ENCODE data around the gene RAP1GAP. TPM values are rescaled to one million over a fixed set of nuclear protein-coding genes. Genes with fewer than 3 reads are reported as not detected.
"Not testable (repeated sequence)": the region's sequence is repeated elsewhere in the genome, so short reads cannot be mapped to it uniquely, and the experiment has no call there.

Gene RAP1GAP
- polyA plus RNA-seq, 2 of the 4 experiments (the other 2 are of a cell fraction): 5.4 to 16.7 TPM

GRCh38 chr1:21631944-21632887 is 36.9 kb downstream of the RAP1GAP start:
- peak overlapping the region; percentile 64 to 83 for H3K27ac ChIP-seq
- WGBS (ENCODE audit: missing lambda C conversion rate): 24% methylated on average over 18 of the region's 19 CpGs
- H3K4me3 ChIP-seq: no peak overlapping the region
- DNase-seq (ENCODE audit: low read depth in 1 of 2, low spot score in 1 of 2): peak in 1 of 2 experiments; percentile 37
- no peak for FAIRE-seq
- TF ChIP-seq GATA3 (IDR thresholded peaks at IDR 0.05; ENCODE audit: borderline replicate concordance): peak; percentile 59
- no peak for TF ChIP-seq USF2 (IDR thresholded peaks at IDR 0.05)
- no peaks in the 10 kb centered on the region for H3K9me3 ChIP-seq
- peaks cover 58% of the 10 kb centered on the region for H3K4me1 ChIP-seq
- peak overlapping the region; percentile 58 for H3K4me2 ChIP-seq
- peak; percentile 14 to 39; a peak in 2 of 6 replicates for ATAC-seq
- CTCF ChIA-PET: interaction anchor here (0.8 to 1.5 kb wide), 2 partner anchors 27 to 262 kb away, joined by 3 read pairs; no protein-coding TSS in a partner anchor
- POLR2A ChIA-PET: no interaction called here

GRCh38 chr1:21631590-21631943 is 37.6 kb downstream of the RAP1GAP start:
- POLR2A ChIA-PET; DNase-seq (ENCODE audit: low read depth in 1 of 2, low spot score in 1 of 2); FAIRE-seq; H3K9me3 ChIP-seq; ATAC-seq; H3K4me3 ChIP-seq: not testable (repeated sequence)
- CTCF ChIA-PET: interaction anchor here (0.8 to 1.5 kb wide), 2 partner anchors 28 to 261 kb away, joined by 3 read pairs; no protein-coding TSS in a partner anchor
- H3K4me1 ChIP-seq: peaks cover 64% of the 10 kb centered on the region
- peak overlapping the region; percentile 64 to 83 for H3K27ac ChIP-seq
- whole genome bisulfite sequencing (ENCODE audit: missing lambda C conversion rate): 79% methylated on average over 8 of the region's 8 CpGs
- H3K4me2 ChIP-seq: peak overlapping the region; percentile 58

- no peak for ATAC-seq
- no peak for DNase-seq (ENCODE audit: low read depth in 1 of 2, low spot score in 1 of 2)
- Histone ChIP-seq H3K4me1 (peaks cover 66% of the 10 kb centered on the region), H3K4me2 (no peak overlapping the region), H3K9me3 (no peaks in the 10 kb centered on the region), H3K4me3 (no peak overlapping the region), H3K27ac (peak overlapping the region in 1 of 2 experiments; percentile 38; a peak in 2 of 6 replicates)
- CTCF ChIA-PET: interaction anchor here (0.8 to 1.5 kb wide), 4 partner anchors 10 to 262 kb away, joined by 3 to 4 read pairs (median 3); no protein-coding TSS in a partner anchor
- POLR2A ChIA-PET: no interaction called here
- TF ChIP-seq CHD4 (IDR thresholded peaks at IDR 0.05; ENCODE audit: borderline replicate concordance) (no peak), ZFP36 (IDR thresholded peaks at IDR 0.05; ENCODE audit: borderline replicate concordance, partially characterized antibody) (no peak), HOXA7 (CRISPR knock-in tag; IDR thresholded peaks at IDR 0.05) (no peak), EP300 (IDR thresholded peaks at IDR 0.05) (no peak), HMGXB4 (CRISPR knock-in tag; IDR thresholded peaks at IDR 0.05; ENCODE audit: borderline replicate concordance) (no peak), SMC3 (IDR thresholded peaks at IDR 0.05) (no peak), BHLHE40 (IDR thresholded peaks at IDR 0.05; ENCODE audit: low read depth, low read length) (no peak), MYC (IDR thresholded peaks at IDR 0.05; ENCODE audit: borderline replicate concordance, low read length) (no peak), FOSB (CRISPR knock-in tag; IDR thresholded peaks at IDR 0.05) (no peak), RCOR1 (IDR thresholded peaks at IDR 0.05; ENCODE audit: low read depth, low read length) (no peak), HOXB13 (CRISPR knock-in tag; IDR thresholded peaks at IDR 0.05; ENCODE audit: low read depth) (no peak), POLR2A (IDR thresholded peaks at IDR 0.05; ENCODE audit: low read length) (no peak)
- FAIRE-seq: no peak
- 81% methylated on average over 12 of the region's 13 CpGs for WGBS (ENCODE audit: missing lambda C conversion rate)
These were observed 38.4 kb downstream of the RAP1GAP start for GRCh38 chr1:21630571-21631343.

GRCh38 chr1:21629971-21630370 is 39.2 kb downstream of the RAP1GAP start:
- ChIA-PET CTCF (interaction anchor here (1.1 to 1.3 kb wide), 2 partner anchors 11 to 261 kb away, joined by 3 to 4 read pairs; no protein-coding TSS in a partner anchor), POLR2A (no interaction called here)
- ATAC-seq (no peak), FAIRE-seq (no peak), DNase-seq (ENCODE audit: low read depth in 1 of 2, low spot score in 1 of 2) (no peak)
- H3K4me3 ChIP-seq: no peak overlapping the region
- no peak overlapping the region for H3K4me2 ChIP-seq
- WGBS (ENCODE audit: missing lambda C conversion rate): 97% methylated on average over 4 of the region's 4 CpGs
- peak overlapping the region in 1 of 2 experiments; percentile 32; a peak in 1 of 6 replicates for H3K27ac ChIP-seq
- H3K4me1 ChIP-seq: peaks cover 61% of the 10 kb centered on the region
- no peaks in the 10 kb centered on the region for H3K9me3 ChIP-seq
- no peak for TF ChIP-seq MAFK (IDR thresholded peaks at IDR 0.05; ENCODE audit: partially characterized antibody)
- TF ChIP-seq TFCP2L1 (CRISPR knock-in tag; IDR thresholded peaks at IDR 0.05): no peak
- no peak for TF ChIP-seq RAD21 (conservative IDR thresholded peaks at IDR 0.05 in 1 of 2, IDR thresholded peaks at IDR 0.05 in 1 of 2)
- TF ChIP-seq SREBF2 (IDR thresholded peaks at IDR 0.05): no peak
- no peak for TF ChIP-seq RFX5 (IDR thresholded peaks at IDR 0.05)
- no peak for TF ChIP-seq NPAS2 (CRISPR knock-in tag; IDR thresholded peaks at IDR 0.05; ENCODE audit: borderline replicate concordance)
- TF ChIP-seq SMC3 (IDR thresholded peaks at IDR 0.05): no peak
- TF ChIP-seq FOSL2 (IDR thresholded peaks at IDR 0.05): no peak
- TF ChIP-seq FOSL2 (CRISPR knock-in tag; IDR thresholded peaks at IDR 0.05): no peak
- TF ChIP-seq FOXS1 (CRISPR knock-in tag; IDR thresholded peaks at IDR 0.05): no peak
- no peak for TF ChIP-seq POLR2AphosphoS2 (conservative IDR thresholded peaks at IDR 0.05; ENCODE audit: low read length)
- no peak for TF ChIP-seq JUN (IDR thresholded peaks at IDR 0.05)
- no peak for TF ChIP-seq USF2 (IDR thresholded peaks at IDR 0.05)

Measured in A549 (cell line).